NB4 (cell line): ENCODE data around the gene NGEF.

ENCODE experiments used
- MYC ChIP-seq: IDR thresholded peaks from 2 replicates; pipeline ENCODE4 v1.6.1; 2011; ENCODE audit warnings: low read depth, low read length
- POLR2A ChIP-seq: IDR thresholded peaks from 2 replicates; pipeline ENCODE4 v1.6.1; 2011; ENCODE audit warnings: mild to moderate bottlenecking; ENCODE audit not compliant: insufficient read length; ENCODE audit errors: extremely low read depth
- TF ChIP-seq, protein P1 (sequence below): IDR thresholded peaks from one replicate; pipeline ENCODE4 v1.5.1; 2012; ENCODE audit warnings: low read depth, low read length
- TF ChIP-seq, protein P2 (sequence below): IDR thresholded peaks from 2 replicates; pipeline ENCODE4 v1.6.1; 2011; ENCODE audit warnings: low read depth, low read length

- TF ChIP-seq POLR2A, result no peak
- TF ChIP-seq, protein P1, sequence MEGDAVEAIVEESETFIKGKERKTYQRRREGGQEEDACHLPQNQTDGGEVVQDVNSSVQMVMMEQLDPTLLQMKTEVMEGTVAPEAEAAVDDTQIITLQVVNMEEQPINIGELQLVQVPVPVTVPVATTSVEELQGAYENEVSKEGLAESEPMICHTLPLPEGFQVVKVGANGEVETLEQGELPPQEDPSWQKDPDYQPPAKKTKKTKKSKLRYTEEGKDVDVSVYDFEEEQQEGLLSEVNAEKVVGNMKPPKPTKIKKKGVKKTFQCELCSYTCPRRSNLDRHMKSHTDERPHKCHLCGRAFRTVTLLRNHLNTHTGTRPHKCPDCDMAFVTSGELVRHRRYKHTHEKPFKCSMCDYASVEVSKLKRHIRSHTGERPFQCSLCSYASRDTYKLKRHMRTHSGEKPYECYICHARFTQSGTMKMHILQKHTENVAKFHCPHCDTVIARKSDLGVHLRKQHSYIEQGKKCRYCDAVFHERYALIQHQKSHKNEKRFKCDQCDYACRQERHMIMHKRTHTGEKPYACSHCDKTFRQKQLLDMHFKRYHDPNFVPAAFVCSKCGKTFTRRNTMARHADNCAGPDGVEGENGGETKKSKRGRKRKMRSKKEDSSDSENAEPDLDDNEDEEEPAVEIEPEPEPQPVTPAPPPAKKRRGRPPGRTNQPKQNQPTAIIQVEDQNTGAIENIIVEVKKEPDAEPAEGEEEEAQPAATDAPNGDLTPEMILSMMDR, result no peak
- TF ChIP-seq, protein P2, sequence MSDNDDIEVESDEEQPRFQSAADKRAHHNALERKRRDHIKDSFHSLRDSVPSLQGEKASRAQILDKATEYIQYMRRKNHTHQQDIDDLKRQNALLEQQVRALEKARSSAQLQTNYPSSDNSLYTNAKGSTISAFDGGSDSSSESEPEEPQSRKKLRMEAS, result no peak
- no peak for TF ChIP-seq MYC
Observed at GRCh38 chr2:232897598-232898408, 115.3 kb downstream of the NGEF start.
